GM19240 (cell line): Measurements from ENCODE around the gene HOXB6.

Experiments
- DNase-seq: peaks from one replicate; pipeline ENCODE4 v3.0.0; 2011; ENCODE audit warnings: low spot score; ENCODE audit not compliant: insufficient read length

The HOXB6 gene

DNA sequence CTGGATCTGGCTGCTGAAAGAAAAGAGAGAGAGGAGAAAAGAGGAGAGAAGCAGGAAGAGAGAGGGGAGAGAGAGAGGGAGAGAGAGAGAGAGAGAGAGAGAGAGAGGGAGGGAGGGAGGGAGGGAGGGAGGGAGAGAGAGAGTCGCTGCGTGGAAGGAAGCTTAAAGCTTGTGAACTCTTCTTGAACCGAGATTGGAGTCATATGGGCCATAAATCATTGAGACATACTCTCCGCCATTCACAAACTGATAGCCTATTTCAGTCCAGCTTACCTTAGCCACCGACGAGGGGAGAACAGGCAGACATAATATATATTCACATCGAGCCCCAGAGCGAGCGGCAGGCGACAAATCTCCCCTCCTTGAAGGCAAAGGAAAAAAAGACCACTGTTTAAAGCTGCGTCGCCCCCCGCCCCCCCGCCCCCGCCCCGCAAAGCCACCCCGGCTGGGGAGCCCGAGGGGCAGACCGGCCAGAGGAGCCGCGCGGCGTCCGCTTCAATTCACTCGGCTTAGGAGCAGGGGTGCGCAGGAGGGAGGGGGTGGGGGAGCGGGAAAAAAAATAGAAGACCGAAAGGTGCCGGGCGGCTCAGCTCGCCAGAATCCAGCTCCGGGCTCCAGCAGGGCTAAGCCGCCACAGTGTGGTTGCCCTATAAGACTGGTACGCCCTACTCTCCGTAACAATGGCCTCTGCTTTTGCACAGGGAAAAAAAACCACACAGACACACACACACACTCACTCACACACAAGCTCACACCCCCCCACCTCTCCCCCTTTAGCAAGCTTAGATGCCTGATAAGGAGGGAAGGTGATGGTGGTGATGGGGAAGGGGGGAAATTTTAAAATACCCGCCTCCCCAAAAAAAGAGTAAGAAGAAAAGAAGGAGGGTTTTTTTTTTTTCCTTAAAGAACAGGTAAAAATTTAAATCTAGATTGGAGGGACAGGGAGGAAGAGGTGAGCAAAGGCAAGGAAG lies 49.2 kb downstream of the HOXB6 start:
- DNase-seq = no peak

DNA sequence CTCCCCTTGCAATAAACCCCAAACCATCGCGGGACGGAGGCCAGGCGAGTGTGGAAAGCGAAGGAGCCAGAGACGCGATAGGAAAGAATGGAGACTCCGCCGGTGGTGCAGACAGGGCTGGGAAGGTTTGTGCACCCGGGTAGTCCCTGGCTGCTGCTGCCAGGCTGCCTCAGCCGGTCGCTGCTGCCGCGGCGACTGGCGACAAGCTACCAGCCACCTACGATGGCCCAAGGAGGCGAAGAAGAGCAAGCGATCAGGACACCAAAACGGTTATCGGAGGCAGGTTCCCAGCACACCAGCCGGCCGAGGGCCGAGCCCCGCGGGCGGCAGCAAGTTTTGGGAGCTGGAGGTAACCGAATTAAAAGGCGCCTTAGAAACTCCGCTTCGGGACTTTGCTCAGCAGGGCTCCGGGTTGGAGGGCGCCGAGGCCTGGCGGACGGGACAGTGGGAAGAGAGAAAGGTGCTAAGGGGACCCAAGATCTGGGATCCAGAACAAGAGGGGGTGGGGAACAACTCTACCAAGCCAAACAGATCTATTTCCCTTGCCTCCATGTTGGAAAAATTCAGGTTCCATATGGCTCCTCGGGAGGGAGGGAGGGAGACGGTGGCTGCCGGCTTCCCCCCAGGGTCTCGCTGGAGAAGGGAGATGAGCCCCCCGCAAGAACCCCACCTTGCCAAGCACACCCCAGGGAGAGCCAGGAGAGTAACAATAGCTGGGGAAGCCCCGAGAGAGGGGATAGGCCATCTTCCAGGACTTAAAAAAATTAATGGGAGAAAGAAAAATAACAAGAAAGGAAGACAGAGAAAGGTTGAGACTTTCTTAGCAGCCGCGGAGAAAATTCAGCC lies 50.2 kb downstream of the HOXB6 start:
- no peak for DNase-seq

DNA sequence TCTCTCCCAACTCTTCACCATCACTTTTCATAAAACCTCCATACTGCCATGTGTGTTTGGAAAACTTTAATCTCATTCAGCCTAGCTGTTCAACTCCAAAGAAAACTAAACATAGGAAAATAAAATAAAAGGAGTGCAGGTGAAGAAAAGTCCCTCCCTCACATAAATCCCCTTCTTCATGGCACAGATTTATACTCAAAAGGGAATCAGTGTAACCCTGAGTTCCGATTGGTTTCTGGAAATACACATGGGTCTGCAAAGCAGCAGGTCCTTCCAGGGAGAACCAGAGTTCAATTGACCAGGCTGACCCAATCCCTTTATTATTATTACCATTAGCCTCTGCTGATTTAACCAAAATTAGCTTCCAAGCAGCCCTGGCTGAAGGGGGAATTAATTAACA lies 51.0 kb downstream of the HOXB6 start:
- no peak for DNase-seq

DNA sequence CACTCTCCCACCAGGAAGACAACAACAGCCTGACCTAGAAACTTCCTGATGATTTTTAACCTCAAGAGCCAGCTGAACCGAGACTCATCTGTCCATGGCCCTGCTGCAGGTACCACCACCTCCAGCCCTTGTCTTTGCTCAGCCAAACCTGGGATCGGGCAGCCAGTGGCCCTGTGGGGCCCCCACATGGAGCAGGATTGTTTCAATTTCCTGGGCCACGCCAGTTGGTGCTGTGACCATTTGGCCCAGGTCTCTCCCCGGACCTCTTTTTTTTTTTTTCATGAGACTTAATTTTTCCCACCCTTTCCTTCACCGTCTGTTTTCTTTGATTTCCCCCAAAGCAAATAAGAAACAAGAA lies 51.6 kb downstream of the HOXB6 start:
- no peak for DNase-seq

DNA sequence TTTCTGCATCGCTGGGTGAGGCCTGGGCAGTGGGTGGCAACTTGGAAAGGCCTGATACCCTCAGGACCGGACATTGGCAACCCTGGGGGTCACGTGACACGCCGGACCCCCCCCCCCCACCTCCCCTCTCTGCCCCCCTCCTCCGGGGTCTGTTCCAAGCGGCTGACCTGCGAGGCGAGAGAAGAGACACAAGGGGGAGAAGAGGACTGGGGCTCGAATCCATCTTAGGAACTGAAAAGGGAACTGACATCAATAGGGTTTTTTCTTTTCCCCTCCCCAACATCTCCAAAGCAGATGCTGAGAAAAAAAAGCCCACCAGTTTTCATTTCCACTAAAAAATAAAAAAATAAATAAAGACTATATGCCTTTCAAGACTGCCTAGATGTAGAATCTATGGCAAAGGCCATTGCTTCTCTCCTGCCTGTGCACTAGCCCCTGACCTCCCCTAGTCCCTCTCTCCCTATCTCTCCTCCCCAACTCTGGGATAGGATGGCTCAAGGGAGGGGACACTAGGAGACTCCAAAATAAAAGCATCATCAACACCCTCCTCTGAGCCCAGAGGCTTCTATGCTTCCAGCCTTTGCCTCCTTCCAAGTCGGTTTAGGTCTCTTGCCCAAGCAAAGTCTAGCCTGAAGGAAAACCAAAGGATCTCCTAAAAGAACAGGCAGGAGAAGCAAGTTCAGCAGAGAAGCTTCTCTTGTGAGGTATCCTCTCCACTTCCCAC lies 52.2 kb downstream of the HOXB6 start:
- no peak for DNase-seq

DNA sequence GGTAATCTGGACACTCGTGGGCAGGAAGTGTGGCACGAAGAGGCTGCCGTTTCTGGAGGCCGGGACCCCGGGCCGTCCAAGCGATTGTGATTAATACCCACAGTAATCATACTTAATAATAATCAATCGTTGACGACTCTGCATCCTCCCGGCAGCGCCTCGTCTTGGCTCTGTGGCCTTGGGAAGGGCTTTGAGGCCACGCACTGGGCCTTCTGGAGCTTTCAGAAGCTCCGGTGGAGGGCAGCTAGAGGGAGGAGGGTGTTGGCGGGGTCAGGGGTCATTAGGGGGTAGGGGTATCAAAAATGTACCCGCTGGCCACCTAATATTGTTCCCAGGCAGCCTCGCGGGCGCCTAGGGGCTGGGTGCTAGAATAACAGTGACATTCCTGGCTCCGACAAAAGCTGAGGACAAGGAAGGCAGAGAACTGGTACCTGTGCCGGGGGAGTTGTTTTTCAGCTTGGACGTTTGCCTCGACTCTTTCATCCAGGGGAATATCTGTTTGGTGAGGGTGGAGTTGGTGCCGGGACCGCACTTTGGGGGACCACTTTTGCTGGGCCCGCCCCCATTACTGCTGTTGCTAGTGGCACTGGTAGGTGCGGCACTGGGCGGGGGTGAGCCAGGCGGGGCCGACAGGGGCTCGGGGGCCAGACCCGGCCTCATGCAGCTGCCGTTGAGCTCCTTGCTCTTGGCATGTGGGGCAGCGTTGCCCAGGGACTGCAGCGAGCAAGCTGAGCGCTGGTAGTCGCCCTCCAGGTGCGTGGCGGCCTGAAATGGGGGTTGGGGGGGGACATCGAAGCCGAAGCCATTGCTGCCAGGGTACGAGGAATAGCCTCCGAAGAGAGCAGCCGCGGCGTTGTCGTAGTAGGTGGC lies 53.0 kb downstream of the HOXB6 start:
- no peak for DNase-seq

DNA sequence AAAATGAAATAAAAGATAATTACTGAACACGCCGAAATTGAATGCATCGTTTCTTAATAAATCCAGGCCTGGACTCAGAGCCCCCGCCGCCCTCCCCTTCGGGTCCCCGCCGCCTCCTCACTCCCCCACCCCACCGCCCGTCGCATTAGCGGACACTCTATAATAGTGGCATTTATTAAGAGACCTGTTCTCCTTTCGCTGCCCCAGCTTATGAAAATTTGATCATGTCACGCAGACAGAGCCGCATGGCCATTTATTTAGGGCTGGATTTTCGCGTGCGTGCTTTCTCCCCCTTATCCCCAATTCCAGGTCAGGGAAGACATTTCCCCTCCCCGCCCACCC lies 53.6 kb downstream of the HOXB6 start:
- DNase-seq = no peak

DNA sequence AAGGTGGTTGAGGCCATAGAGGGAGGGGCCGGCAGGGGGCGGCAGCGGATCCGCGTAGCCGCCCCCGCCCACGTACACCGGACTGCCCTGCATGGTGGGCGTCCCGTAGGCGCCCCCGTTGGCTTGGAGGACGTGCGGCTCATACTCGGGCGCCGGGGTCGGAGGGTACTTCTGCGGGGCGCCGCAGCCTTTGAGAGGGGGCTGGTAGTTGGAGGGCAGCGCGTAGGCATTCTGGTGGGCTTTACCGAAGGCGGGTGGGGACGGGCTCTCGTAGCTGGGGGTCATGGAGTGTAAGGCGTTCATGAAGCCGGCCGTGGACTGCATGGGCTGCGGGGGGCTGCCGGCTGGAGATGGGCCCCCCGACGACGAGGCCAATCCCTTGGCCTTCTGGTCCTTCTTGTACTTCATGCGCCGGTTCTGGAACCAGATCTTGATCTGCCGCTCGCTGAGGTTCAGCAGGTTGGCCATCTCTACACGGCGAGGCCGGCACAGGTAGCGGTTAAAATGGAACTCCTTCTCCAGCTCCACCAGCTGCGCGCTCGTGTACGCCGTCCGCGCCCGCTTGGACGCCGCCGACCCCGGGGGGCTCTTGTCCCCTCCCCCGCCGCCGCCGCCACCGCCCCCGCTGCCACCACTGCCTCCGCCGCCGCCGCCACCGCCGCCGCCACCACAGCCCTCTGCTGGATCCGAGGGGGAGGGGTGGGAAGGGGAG lies 54.1 kb downstream of the HOXB6 start:
- DNase-seq = no peak

DNA sequence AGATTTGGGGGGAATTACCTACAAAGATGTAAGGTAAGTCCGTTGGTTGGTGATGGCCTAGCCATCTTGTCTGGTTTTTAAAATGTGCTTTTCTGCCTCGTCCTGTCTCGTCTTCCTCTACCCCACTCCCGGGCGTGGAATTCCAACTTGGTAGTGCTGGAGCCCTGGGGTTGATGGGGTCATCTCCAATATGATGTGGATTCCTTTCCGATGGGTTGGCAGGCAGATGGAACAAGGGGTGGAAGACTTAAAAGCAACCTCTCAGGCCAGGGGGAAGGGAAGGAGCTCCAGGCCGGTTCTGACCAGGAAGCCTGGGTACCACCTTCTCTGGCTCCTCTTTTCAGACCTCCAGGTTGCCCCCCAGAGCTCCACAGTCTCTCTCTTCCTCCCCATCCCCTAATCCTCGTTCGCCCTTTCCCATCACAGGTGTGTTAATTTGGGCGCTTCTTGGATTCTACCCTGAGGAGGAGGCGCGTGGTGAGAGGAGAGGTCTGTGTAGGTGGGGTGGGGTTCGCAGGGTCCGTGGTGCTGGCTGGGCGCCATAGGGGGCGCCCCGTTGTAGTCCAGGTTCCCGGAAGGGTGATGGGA lies 54.8 kb downstream of the HOXB6 start:
- no peak for DNase-seq

DNA sequence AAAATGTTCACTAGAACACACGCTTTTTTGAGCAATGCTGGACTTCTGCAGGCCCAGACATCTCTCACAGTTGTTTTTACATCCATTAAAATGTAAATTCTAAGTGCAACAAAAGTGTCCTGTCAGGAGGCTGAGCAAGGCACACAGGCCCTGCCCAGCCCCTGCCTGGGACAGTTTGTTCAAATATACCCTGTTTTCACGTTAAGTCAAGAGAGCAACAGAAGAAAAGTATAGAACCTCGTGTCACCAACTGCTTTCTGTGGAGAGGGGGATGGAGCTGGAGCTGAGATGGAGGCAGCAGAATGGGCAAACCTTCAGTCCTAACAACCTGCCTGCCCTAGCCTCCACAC lies 55.5 kb downstream of the HOXB6 start:
- DNase-seq = no peak

DNA sequence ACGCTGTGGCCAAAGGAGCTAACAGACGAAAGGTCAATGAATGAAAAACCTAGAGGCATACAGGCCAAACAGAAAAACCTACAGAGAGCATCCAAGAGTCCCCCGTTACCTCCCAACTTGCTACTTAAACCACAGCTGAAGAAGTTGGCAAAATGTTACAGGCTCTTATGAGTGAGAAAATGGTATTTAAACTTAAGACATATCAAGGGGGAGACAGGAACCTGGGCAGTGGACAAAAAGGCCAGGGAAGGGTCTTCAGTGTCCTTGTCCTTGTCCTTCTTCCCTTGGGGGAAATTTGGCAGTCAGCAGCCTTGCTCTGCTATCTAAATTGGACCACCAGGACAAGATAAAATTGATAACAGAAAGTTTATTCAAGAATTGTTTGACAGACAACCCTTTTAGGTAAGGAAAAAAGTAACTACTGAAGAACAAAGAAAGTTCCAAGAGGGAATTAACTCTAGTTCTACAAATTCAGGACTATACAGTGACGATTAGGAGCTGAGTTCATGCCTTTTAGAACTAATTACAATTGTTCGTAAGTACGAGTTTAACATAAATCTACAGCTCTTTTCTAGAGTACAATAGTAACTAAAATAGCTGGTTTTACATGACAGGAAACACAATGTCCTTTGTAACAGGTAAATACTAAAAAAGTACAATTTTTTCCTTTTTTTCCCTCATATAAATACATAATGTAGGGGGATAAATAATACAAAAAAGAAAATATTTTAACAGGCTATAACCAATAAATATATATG lies 56.1 kb downstream of the HOXB6 start:
- no peak for DNase-seq

DNA sequence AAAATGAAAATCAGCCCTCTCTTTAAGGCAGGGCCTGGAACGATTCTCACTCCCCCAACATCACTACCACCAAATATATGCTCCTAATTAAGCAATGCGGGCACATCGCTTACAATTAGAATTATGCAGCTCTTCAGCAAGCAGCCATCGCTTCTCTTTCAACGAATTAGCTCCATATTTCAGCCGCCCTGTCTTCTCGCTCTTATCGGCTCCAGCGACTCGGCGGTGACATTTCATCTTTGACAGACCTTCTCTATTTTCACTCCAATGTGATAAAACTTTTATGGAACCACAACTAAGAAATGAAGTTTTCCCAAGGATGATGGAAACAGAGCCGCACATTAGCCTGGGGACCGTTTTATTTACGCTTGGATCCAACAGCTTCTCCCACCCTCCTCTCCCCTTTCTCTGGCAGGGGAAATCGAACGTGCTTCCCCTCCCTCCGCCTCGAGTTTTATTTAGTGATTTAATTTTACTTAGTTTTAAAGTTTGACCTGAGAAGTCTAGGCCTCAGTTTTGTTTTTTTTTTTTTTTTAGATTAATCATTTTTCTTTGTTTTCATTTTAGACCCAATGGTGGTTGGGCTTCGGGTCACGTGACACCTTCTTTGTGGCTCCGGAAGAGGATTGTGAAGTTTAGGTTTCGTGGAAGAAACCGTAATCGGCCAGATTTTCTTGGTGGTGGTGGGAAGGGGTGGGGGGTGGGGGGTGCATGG lies 56.8 kb downstream of the HOXB6 start:
- no peak for DNase-seq

DNA sequence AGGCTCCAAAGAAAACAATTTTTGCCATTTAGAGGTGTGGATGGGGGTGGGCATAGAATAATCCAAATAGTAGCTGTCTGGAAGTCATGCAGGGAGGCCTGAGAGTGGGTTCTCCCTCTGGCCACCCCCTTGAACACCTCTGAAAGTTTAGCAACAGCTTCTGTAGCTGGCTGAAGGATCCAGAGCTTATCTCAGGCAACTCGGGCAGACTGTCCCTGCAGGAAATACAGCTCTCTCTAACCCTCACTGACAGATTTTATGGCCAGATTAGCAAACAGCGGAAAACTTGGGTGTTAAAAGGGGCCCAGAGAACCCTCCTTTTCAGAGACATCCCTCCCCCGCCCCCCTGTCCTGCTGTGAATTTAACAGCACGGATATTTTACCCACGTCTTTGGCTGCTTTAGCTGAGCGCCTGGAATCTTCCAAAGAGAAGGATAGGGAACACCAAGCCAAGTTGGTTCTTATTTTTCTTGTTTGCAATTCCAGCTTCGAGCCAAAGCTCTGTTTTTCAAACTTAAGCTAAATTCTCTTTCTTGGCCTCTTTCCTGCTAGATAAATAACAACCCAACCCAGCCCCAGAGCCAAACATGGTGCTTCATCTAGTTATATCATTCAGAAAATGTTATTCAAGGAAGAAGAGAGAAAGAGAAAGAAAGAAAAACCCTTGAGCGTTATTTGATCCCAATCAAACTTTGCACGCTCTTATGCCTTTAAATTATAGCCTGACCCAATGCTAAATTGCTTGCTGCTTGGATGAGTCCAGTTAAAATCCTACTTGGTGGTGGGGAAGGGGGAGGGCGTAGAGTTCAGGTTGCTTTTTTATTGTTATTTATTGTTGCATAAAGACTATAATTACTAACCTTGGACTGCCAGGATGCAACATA lies 57.6 kb downstream of the HOXB6 start:
- no peak for DNase-seq

DNA sequence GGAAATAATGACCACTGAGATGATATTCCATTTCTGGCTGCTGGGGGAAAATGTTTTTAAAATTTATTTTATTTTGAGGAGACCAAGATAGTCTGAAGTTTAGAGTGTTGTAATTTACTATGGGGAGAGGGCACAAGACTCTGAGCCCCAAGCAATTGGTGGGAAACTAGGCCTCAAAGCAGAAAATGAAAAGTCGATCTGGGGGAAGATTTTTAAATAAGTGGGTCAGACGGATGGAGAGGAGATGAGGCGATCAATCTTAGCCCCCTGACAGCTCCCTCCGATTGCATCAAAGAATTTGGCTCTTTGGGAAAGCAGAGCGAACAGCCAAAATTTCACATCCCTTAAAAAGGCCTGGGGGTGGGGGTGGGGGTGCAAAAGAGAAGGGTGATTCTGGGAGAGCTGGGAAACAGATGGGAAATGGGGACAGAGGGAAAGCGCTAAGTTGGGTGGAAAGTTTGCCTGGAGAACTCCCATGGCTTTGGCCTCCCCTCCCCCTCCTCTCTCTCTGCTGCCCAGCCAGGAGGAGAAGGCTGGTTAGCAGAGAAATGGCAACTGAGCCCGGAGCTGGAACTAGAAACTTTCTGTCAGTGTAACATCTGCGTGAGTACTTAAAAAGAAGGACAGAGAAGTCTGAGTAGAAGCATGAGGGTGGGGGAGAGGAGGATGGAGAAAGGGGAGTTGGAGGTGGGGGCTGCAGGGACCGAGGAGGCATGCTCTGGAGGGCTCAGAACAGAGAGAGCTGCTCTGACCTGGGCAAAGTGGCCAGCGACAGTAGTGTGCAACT lies 58.5 kb downstream of the HOXB6 start:
- no peak for DNase-seq
